Activated naive CD4-positive, alpha-beta T cell treated with anti-CD3 and anti-CD28 coated beads, Interleukin-2, amount 50 U/mL, for 24 hours (primary cell): ENCODE results near the gene ATR.
A peak's percentile ranks its signal among the peaks of the same experiment; 100 is the strongest.
"Not testable (repeated sequence)": the region's sequence is repeated elsewhere in the genome, so short reads cannot be mapped to it uniquely, and the experiment has no call there.

Source experiments
- H3K27ac Mint-ChIP-seq: one replicate; pipeline ENCODE4 v1.8.0; 2021; ENCODE audit warnings: mild to moderate bottlenecking, mixed read lengths
- H3K27me3 Mint-ChIP-seq: one replicate; pipeline ENCODE4 v1.8.0; 2021; ENCODE audit warnings: mixed read lengths
- H3K36me3 Mint-ChIP-seq: one replicate; pipeline ENCODE4 v1.8.0; 2021; ENCODE audit warnings: mixed read lengths
- H3K4me1 Mint-ChIP-seq: one replicate; pipeline ENCODE4 v1.8.0; 2021; ENCODE audit warnings: mixed read lengths
- H3K4me3 Mint-ChIP-seq: one replicate; pipeline ENCODE4 v1.8.0; 2021; ENCODE audit warnings: mild to moderate bottlenecking, mixed read lengths
- H3K9me3 Mint-ChIP-seq: one replicate; pipeline ENCODE4 v1.8.0; 2021; ENCODE audit warnings: mixed read lengths

The ATR gene

DNA sequence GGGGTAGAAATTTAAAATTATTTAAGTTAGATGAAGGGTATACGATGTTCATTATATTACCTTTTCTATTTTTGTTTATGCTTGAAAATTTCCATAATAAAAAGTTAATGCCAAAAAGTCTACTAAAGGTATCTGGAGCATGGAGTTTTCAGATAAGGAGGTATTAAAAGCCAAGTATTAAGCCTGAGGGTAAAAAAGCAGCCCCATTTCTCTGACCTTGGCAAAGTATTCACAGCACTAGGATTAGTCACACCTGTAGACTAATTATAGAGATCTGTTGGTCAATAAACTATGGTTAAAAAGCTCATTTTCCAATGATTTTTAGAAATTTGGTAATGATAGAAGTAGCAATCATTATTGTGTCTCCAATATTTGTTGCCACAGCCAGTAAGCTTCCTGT lies 153.8 kb downstream of the ATR start:
- H3K36me3 Mint-ChIP-seq, result peaks cover 26% of the 10 kb centered on the region
- no peaks in the 10 kb centered on the region for H3K9me3 Mint-ChIP-seq

DNA sequence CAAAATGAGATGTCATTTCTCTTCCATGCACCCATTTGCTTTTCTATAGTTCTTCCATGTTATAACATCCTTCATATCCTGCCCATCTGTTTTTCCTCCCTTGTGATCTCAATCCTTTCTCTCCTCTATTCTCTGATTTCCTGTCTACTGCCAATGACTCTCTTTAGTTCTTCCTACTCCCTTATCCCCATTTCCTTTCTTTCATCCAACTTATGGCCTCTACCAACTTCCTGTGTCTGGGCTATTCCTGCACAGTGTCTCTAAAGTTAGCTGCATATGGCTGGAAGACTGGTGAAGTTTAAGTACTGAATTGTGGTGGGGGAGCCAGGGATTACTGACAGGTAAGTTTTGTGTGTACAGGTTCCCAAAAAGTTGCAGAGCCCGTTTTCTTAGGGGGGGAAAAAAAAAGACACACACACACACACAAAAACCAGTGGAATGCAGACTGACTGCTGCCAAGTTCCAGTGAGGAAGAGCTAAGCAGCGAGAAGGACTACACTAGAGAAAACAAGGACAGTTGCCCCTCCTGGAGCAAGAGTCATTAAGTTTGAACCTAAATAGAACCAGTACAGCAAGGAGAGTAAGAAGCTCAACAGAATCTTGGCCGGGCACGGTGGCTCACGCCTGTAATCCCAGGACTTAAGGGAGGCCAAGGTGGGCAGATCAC lies 159.5 kb downstream of the ATR start:
- H3K27me3 Mint-ChIP-seq, result no peaks in the 10 kb centered on the region
- peaks cover 23% of the 10 kb centered on the region for H3K36me3 Mint-ChIP-seq
- no peak overlapping the region for H3K27ac Mint-ChIP-seq
- H3K4me3 Mint-ChIP-seq, result no peak overlapping the region
- H3K4me1 Mint-ChIP-seq, result no peaks in the 10 kb centered on the region
- H3K9me3 Mint-ChIP-seq, result no peaks in the 10 kb centered on the region

More for the DNA sequence above, 153.8 kb downstream of the ATR start:
- H3K27me3 Mint-ChIP-seq, result no peaks in the 10 kb centered on the region
- peaks cover 19% of the 10 kb centered on the region for H3K4me1 Mint-ChIP-seq
- no peak overlapping the region for H3K27ac Mint-ChIP-seq
- H3K4me3 Mint-ChIP-seq, result no peak overlapping the region

DNA sequence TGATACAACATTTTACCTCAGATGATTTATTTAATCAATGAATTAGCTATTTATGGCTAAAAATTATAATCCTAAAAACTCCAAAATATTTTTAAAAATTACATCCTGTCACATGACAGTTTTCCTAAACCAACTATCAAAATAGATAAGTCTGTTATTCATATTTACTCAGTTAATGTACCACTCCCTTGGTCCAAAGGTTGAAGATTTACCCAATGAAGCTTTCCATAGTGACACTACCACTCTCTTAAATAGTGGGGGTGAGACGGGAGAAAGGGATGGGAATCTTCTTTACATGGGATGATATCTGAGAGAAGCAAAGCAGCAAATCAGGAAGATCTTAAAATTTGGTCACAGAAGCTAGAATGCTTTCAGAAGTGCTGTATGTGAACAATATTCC lies 161.2 kb downstream of the ATR start:
- no peaks in the 10 kb centered on the region for H3K27me3 Mint-ChIP-seq
- H3K4me3 Mint-ChIP-seq, result no peak overlapping the region
- peak overlapping the region; percentile 65 for H3K27ac Mint-ChIP-seq
- H3K36me3 Mint-ChIP-seq, result peaks cover 22% of the 10 kb centered on the region
- H3K4me1 Mint-ChIP-seq, result no peaks in the 10 kb centered on the region
- H3K9me3 Mint-ChIP-seq, result no peaks in the 10 kb centered on the region

DNA sequence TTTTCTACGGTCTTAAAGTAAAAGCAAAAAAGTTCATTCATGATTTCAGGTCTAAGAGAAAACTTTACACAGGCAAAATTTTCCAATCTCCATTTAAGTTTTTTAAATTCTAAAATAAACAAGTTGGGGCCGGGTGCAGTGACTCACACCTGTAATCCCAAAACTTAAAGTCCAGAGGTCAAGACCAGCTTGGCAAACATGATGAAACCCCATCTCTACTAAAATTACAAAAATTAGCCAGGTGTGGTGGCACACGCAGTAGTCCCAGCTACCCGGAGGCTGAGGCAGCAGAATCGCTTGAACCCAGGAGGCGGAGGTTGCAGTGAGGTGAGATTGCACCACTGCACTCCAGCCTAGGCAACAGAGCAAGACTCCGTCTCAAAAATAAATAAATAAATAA lies 178.0 kb downstream of the ATR start:
- not testable (repeated sequence) for H3K9me3 Mint-ChIP-seq, H3K27ac Mint-ChIP-seq, H3K4me1 Mint-ChIP-seq, H3K4me3 Mint-ChIP-seq, H3K27me3 Mint-ChIP-seq
- peaks cover 31% of the 10 kb centered on the region for H3K36me3 Mint-ChIP-seq
